OCI-LY1 (cell line): Measurements from ENCODE around the gene PLEKHH2.

Experiments used
- CTCF ChIP-seq: fragments of 200-600 bp; sonication (generic), shearing (Covaris generic); IDR thresholded peaks from 2 replicates; pipeline ENCODE4 v1.5.1; 2017; ENCODE audit warnings: mild to moderate bottlenecking, antibody characterized with exemption, low read length, moderate library complexity, mixed read lengths
- EZH2 ChIP-seq: fragments of 200-600 bp; sonication (generic), shearing (Covaris generic); IDR thresholded peaks from 2 replicates; pipeline ENCODE4 v1.8.0; 2017; ENCODE audit warnings: borderline replicate concordance, mixed run types, mild to moderate bottlenecking, antibody characterized with exemption, low read length, moderate library complexity, mixed read lengths

GRCh38 chr2:43762286-43762685 is 125.2 kb downstream of the PLEKHH2 start:
- TF ChIP-seq CTCF, result no peak
- TF ChIP-seq EZH2, result no peak
